Esophagus (tissue), 2 donors: ENCODE data around the gene SLC44A1. TPM values are rescaled to one million over a fixed set of nuclear protein-coding genes. Genes with fewer than 3 reads are reported as not detected.

Experiments used
- H3K27ac ChIP-seq, 2 donors: one replicate each; pipeline ENCODE4 v1.5.1; 2013; ENCODE audit warnings: low read depth in 2 of 2, mild to moderate bottlenecking in 2 of 2, inconsistent platforms in 1 of 2, low read length in 1 of 2, moderate library complexity in 1 of 2
- H3K27me3 ChIP-seq, 2 donors: one replicate each; pipeline ENCODE4 v1.6.1; 2013; ENCODE audit warnings: low read length in 2 of 2, control low read depth in 1 of 2, mild to moderate bottlenecking in 1 of 2; ENCODE audit not compliant: insufficient read depth in 2 of 2, control insufficient read depth in 1 of 2
- H3K36me3 ChIP-seq, 2 donors: one replicate each; pipeline ENCODE4 v1.6.1; 2013; ENCODE audit warnings: low read length in 1 of 2; ENCODE audit not compliant: control insufficient read depth in 2 of 2, insufficient read depth in 2 of 2
- H3K4me1 ChIP-seq, 2 donors: one replicate each; pipeline ENCODE4 v1.6.1; 2013; ENCODE audit warnings: low read length in 1 of 2; ENCODE audit not compliant: control insufficient read depth in 2 of 2, insufficient read depth in 2 of 2
- H3K4me3 ChIP-seq, 2 donors: one replicate each; pipeline ENCODE4 v1.5.1; 2013; ENCODE audit warnings: low read length in 2 of 2, mild to moderate bottlenecking in 2 of 2, low read depth in 1 of 2, moderate library complexity in 1 of 2
- H3K9me3 ChIP-seq, 2 donors: one replicate each; pipeline ENCODE4 v1.6.1; 2013; ENCODE audit warnings: mild to moderate bottlenecking in 2 of 2, low read depth in 1 of 2, low read length in 1 of 2, moderate library complexity in 1 of 2; ENCODE audit not compliant: control insufficient read depth in 2 of 2, insufficient read depth in 1 of 2
- WGBS, 2 donors: extraction: QIAGEN DNeasy Blood & Tissue Kit; methylation state at CpG; one replicate each; pipeline ENCODE4 v1.1.7; 2013; 5-methylcytosine and 5-hydroxymethylcytosine counted together
- polyA plus RNA-seq, 2 donors: library from polyadenylated mRNA; stranded (reverse); fragments of 200-250 nt; gene quantifications; one replicate each; pipeline ENCODE4 v1.2.3, GENCODE V29; 2013
- donor health status: healthy with polysubstance abuse.
- donor health status: Bipolar disorder and iron deficiency.

The SLC44A1 gene
- polyA plus RNA-seq, 2 donors, result 8.2 to 9.6 TPM

DNA sequence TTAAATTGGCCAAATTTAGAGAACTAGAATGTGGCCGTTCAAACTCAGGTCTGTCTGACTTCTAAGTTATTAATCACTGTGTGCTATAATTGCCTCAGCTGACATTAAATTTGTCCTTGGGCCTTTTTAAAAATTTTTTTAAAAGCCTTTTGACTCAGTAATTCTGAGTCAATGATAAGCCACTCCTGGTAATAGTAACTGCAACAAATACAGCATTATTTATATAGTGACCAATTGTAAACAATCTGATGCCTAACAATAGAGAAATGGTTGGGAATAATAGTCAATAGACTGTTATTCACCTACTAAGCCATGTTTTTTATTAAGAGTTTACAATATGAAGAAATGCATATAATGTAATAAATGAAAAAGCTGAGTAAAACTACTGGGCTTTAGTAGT is 132.4 kb downstream of the SLC44A1 start:
- WGBS, 2 donors, result 74 to 88% methylated on average over 1 of the region's 1 CpG
- H3K27me3 ChIP-seq, result no peaks in the 10 kb centered on the region
- H3K4me3 ChIP-seq, result no peak overlapping the region
- H3K27ac ChIP-seq, result no peak overlapping the region
- peaks cover 0 to 4% of the 10 kb centered on the region in 2 donors for H3K36me3 ChIP-seq
- no peaks in the 10 kb centered on the region for H3K4me1 ChIP-seq
- H3K9me3 ChIP-seq, result no peaks in the 10 kb centered on the region

GRCh38 chr9:105385381-105385985 is 141.0 kb downstream of the SLC44A1 start:
- Histone ChIP-seq H3K27me3 (no peaks in the 10 kb centered on the region), H3K9me3 (no peaks in the 10 kb centered on the region), H3K36me3 (no peaks in the 10 kb centered on the region), H3K4me3 (peak overlapping the region in 1 of 2 donors; percentile 25), H3K27ac (no peak overlapping the region), H3K4me1 (no peaks in the 10 kb centered on the region)
- WGBS, 2 donors, result 67 to 72% methylated on average over 9 of the region's 9 CpGs

DNA sequence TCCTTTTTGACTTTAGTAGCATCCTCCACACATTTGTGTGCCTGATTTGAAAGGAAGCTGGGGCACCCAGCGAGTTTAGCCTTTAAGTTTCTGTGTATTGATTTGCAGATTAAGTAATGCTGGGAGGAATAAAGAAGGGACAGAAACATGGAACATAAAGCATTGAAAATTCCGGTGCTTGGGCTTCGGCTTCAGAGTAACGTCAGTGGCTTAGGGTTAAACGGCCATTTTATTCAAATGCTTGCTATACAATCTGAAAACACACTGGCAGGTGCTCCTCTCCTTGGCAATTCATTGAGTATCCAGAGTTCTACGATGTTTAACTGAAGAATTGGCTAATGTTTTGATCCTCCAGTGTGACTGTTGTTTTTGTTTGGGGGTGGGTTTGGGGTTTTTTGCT is 145.3 kb downstream of the SLC44A1 start:
- H3K27me3 ChIP-seq, result no peaks in the 10 kb centered on the region
- 89 to 91% methylated on average over 6 of the region's 6 CpGs for WGBS, 2 donors

DNA sequence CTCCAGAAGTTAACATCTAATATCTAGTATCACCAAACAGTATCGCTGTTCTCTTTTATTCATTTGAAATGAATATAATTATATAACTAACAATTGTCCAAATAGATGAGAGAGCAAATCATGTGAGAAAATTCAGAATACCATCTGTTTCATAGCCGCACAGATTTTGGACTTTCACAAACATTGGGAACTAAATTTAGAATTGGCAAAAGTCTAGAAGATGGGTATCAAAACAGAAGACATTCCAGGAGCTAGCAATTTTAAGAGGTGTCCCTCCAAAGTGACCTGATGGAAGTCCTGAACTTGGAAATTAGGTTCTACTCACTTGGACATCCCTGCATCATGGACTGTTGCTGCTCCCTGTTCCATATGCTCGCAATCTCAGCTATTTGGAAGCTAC is 146.4 kb downstream of the SLC44A1 start:
- Histone ChIP-seq H3K36me3 (no peaks in the 10 kb centered on the region), H3K27ac (no peak overlapping the region), H3K27me3 (no peaks in the 10 kb centered on the region), H3K4me3 (no peak overlapping the region), H3K4me1 (no peaks in the 10 kb centered on the region), H3K9me3 (no peaks in the 10 kb centered on the region)
- whole genome bisulfite sequencing, 2 donors, result 88 to 90% methylated on average over 3 of the region's 3 CpGs

More for the DNA sequence above, 145.3 kb downstream of the SLC44A1 start:
- H3K36me3 ChIP-seq, result no peaks in the 10 kb centered on the region
- H3K9me3 ChIP-seq, result no peaks in the 10 kb centered on the region
- H3K4me1 ChIP-seq, result no peaks in the 10 kb centered on the region
- no peak overlapping the region for H3K27ac ChIP-seq
- no peak overlapping the region for H3K4me3 ChIP-seq

DNA sequence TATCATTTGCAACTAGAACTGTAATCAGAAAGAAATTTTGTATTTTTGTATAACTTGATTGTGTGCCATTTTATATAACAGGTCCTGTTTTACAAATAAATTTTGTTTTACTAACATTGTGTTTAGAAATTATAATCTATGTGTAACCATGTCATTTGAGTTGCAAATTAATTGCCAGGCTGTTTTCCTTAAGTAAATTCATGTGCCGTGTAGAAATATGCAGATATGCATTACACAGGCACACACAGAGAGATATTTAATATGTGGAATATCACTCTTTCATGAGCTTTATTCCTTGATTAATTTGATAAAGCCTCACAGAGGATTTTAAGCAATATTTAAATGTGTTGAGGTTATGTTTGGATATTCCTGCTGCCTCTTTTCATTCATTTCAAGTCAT is 146.8 kb downstream of the SLC44A1 start:
- Histone ChIP-seq H3K27me3 (no peaks in the 10 kb centered on the region), H3K4me3 (no peak overlapping the region), H3K36me3 (no peaks in the 10 kb centered on the region), H3K4me1 (no peaks in the 10 kb centered on the region), H3K9me3 (no peaks in the 10 kb centered on the region), H3K27ac (no peak overlapping the region)
- 96 to 97% methylated on average over 1 of the region's 1 CpG for WGBS, 2 donors

GRCh38 chr9:105392531-105392930 is 148.1 kb downstream of the SLC44A1 start:
- WGBS, 2 donors, result 100% methylated on average over 1 of the region's 1 CpG

GRCh38 chr9:105393576-105394344 is 149.3 kb downstream of the SLC44A1 start:
- Histone ChIP-seq H3K4me3 (no peak overlapping the region), H3K27ac (no peak overlapping the region), H3K4me1 (no peaks in the 10 kb centered on the region), H3K27me3 (no peaks in the 10 kb centered on the region), H3K36me3 (no peaks in the 10 kb centered on the region), H3K9me3 (no peaks in the 10 kb centered on the region)
- 87 to 90% methylated on average over 4 of the region's 4 CpGs for WGBS, 2 donors

More at GRCh38 chr9:105392531-105392930, 148.1 kb downstream of the SLC44A1 start:
- Histone ChIP-seq H3K4me3 (no peak overlapping the region), H3K9me3 (no peaks in the 10 kb centered on the region), H3K4me1 (no peaks in the 10 kb centered on the region), H3K27ac (no peak overlapping the region), H3K36me3 (no peaks in the 10 kb centered on the region), H3K27me3 (no peaks in the 10 kb centered on the region)

DNA sequence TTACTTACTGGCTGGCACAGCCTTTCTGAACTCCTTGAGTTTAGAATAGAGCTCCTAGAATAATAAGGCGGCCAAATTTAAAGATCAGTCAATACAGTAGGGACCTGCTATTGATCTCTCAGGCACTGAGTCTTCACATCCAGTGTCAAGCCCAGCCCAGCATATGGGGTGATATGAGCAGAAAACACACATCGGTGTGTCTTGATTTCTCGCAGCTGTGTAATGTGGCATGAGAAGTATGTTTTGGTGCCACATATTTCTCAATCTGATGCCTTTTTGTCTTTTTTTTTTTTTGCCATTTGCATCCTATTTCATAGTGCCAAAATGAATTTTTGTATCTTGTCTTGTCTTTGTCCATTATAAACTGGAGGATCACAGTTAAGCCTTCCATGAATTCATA is 152.0 kb downstream of the SLC44A1 start:
- WGBS, 2 donors, result 90 to 91% methylated on average over 3 of the region's 3 CpGs

DNA sequence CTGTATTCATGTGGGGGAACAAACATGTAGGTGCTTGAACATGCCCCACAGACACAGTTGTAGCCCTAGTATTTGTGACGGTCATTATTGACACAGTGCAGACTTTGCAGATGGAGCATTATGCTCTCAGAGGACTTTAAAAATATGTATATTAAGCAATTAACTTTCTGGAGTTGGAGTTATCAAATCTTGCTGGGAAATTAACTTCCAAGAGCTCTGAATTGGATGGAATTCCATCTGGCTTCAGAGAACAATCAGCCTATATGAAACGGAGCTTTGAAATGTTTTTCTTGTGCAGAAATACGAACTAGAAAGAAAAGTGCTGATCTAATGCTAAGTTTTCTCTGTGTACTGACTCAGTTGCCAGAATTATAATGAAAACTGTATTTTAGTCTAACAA is 152.4 kb downstream of the SLC44A1 start:
- H3K4me3 ChIP-seq, result no peak overlapping the region
- H3K36me3 ChIP-seq, result no peaks in the 10 kb centered on the region
- no peaks in the 10 kb centered on the region for H3K9me3 ChIP-seq
- no peaks in the 10 kb centered on the region for H3K4me1 ChIP-seq
- no peak overlapping the region for H3K27ac ChIP-seq
- H3K27me3 ChIP-seq, result no peaks in the 10 kb centered on the region
- WGBS, 2 donors, result 73 to 76% methylated on average over 3 of the region's 3 CpGs

More for the DNA sequence above, 152.0 kb downstream of the SLC44A1 start:
- Histone ChIP-seq H3K27me3 (no peaks in the 10 kb centered on the region), H3K27ac (no peak overlapping the region), H3K4me1 (no peaks in the 10 kb centered on the region), H3K36me3 (no peaks in the 10 kb centered on the region), H3K4me3 (no peak overlapping the region), H3K9me3 (no peaks in the 10 kb centered on the region)

GRCh38 chr9:105399117-105399516 is 154.7 kb downstream of the SLC44A1 start:
- Histone ChIP-seq H3K4me1 (no peaks in the 10 kb centered on the region), H3K27me3 (no peaks in the 10 kb centered on the region), H3K27ac (no peak overlapping the region), H3K36me3 (no peaks in the 10 kb centered on the region), H3K9me3 (no peaks in the 10 kb centered on the region), H3K4me3 (no peak overlapping the region)
- WGBS, 2 donors, result 86 to 88% methylated on average over 2 of the region's 2 CpGs
